ENCODE measurements around the gene ZNF738.

Gene ZNF738

DNA sequence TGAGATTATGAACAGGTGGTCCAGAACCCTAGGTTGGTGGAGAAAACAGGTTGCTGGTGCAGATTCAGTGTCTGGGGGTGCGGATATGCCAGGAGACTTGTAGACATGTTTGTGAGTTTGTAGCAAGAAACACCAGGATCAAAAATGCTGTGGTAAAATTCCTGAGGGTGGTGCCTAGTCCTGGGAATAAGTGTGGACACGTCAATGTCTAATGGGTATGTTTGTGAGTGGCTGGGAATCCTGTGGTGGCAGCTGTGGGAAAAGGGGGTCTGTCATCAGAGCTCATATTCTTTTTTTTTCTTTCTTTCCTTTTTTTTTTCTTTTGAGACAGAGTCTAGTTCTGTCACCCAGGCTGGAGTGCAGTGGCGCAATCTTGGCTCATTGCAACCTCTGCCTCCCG, 36.8 kb upstream of the ZNF738 start:
- TF ChIP-seq POLR2AphosphoS5 (IDR thresholded peaks at IDR 0.05; ENCODE audit: low read depth, low read length) = no peak
- TF ChIP-seq FOXP2 (optimal IDR thresholded peaks at IDR 0.05; ENCODE audit: borderline replicate concordance, extremely low read depth, extremely low read length, insufficient read depth) = no peak

DNA sequence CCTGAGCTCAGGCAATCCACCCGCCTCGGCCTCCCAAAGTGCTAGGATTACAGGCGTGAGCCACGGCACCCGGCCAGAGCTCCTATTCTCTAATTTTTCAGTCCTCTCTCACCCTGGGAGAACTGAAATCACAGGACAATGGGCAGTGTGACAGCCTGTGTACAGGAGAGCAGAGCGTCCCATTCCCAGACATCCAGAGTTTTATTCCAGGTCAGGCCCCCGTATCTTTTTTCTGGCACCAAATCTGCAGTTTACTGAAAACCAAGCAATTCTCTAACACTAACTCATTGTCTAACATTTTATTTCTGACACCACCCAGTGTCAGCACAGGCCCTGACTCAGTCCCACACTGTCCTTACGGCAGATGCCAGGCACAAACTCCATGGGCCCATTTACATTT, 36.3 kb upstream of the ZNF738 start:
- TF ChIP-seq POLR2AphosphoS5 (IDR thresholded peaks at IDR 0.05; ENCODE audit: low read depth, low read length) (no peak), TAF1 (IDR thresholded peaks at IDR 0.05; ENCODE audit: borderline replicate concordance, insufficient read depth, low read length) (no peak), SIN3A (IDR thresholded peaks at IDR 0.05; ENCODE audit: borderline replicate concordance, insufficient read depth, low read length) (no peak), FOXP2 (optimal IDR thresholded peaks at IDR 0.05; ENCODE audit: borderline replicate concordance, extremely low read depth, extremely low read length, insufficient read depth) (no peak)
- TF ChIP-seq, protein P1, sequence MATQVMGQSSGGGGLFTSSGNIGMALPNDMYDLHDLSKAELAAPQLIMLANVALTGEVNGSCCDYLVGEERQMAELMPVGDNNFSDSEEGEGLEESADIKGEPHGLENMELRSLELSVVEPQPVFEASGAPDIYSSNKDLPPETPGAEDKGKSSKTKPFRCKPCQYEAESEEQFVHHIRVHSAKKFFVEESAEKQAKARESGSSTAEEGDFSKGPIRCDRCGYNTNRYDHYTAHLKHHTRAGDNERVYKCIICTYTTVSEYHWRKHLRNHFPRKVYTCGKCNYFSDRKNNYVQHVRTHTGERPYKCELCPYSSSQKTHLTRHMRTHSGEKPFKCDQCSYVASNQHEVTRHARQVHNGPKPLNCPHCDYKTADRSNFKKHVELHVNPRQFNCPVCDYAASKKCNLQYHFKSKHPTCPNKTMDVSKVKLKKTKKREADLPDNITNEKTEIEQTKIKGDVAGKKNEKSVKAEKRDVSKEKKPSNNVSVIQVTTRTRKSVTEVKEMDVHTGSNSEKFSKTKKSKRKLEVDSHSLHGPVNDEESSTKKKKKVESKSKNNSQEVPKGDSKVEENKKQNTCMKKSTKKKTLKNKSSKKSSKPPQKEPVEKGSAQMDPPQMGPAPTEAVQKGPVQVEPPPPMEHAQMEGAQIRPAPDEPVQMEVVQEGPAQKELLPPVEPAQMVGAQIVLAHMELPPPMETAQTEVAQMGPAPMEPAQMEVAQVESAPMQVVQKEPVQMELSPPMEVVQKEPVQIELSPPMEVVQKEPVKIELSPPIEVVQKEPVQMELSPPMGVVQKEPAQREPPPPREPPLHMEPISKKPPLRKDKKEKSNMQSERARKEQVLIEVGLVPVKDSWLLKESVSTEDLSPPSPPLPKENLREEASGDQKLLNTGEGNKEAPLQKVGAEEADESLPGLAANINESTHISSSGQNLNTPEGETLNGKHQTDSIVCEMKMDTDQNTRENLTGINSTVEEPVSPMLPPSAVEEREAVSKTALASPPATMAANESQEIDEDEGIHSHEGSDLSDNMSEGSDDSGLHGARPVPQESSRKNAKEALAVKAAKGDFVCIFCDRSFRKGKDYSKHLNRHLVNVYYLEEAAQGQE (IDR thresholded peaks at IDR 0.05; ENCODE audit: insufficient read depth in 1 of 2, low read depth in 2 of 2, low read length in 2 of 2) = no peak

DNA sequence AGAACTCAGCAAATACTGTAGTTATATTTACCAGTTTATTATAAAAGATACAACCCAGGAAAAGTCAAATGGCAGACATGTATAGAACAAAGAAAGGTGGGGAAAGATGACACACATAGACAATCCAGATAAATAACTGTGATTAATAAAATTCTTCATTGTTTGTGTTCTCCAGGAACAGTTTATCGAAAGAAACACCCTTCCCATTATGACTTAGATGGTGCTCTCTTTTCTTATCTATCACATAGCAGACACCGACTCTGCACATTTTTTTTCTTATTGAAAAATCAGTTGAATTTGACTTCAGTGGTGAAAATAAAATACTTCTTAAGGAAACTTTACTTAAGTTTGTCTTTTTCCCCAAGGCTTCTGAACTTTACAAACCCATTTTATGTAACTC, 35.8 kb upstream of the ZNF738 start:
- no peak for TF ChIP-seq POLR2AphosphoS5 (IDR thresholded peaks at IDR 0.05; ENCODE audit: low read depth, low read length)
- TF ChIP-seq FOXP2 (optimal IDR thresholded peaks at IDR 0.05; ENCODE audit: borderline replicate concordance, extremely low read depth, extremely low read length, insufficient read depth) = no peak
- TF ChIP-seq TAF1 (IDR thresholded peaks at IDR 0.05; ENCODE audit: borderline replicate concordance, insufficient read depth, low read length) = no peak
- TF ChIP-seq SIN3A (IDR thresholded peaks at IDR 0.05; ENCODE audit: borderline replicate concordance, insufficient read depth, low read length) = no peak
- TF ChIP-seq, protein P1 (IDR thresholded peaks at IDR 0.05; ENCODE audit: insufficient read depth in 1 of 2, low read depth in 2 of 2, low read length in 2 of 2) = no peak

DNA sequence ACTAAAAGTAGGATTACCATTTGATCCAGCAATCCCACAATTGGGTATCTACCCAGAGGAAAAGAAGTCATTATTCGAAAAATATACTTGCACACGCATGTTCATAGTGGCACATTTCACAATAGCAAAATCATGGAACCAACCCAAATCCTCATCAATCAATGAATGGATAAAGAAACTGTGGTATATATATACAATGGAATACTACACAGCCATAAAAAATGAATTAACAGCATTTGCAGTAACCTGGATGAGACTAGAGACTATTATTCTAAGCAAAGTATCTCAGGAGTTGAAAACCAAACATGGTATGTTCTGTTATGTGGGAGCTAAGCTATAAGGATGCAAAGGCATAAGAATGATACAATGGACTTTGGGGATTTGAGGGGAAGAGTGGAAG, 32.6 kb upstream of the ZNF738 start:
- TF ChIP-seq TAF1 (IDR thresholded peaks at IDR 0.05; ENCODE audit: borderline replicate concordance, insufficient read depth, low read length) = no peak
- TF ChIP-seq, protein P1 (IDR thresholded peaks at IDR 0.05; ENCODE audit: insufficient read depth in 1 of 2, low read depth in 2 of 2, low read length in 2 of 2) = no peak
- no peak for TF ChIP-seq SIN3A (IDR thresholded peaks at IDR 0.05; ENCODE audit: borderline replicate concordance, insufficient read depth, low read length)
- no peak for TF ChIP-seq FOXP2 (optimal IDR thresholded peaks at IDR 0.05; ENCODE audit: borderline replicate concordance, extremely low read depth, extremely low read length, insufficient read depth)
- no peak for TF ChIP-seq POLR2AphosphoS5 (IDR thresholded peaks at IDR 0.05; ENCODE audit: low read depth, low read length)

DNA sequence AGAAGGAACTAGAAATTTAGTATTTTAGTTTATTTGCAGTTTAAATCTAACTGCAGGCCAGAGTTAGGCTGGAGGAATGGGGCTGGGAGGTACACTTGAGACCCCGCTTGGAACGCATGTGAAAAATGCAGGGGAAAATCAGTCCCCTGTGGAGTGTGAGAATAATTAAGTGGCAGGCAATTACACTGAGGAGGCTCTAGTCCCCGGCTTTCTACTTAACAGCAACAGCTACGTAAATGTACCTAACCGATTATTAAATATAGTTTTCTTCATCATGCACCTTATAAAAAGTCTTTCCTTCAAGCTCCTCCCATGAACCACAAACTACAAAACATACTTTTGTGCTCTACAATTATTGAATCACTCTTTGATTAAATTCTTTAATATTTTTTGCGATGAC, 30.4 kb upstream of the ZNF738 start:
- no peak for TF ChIP-seq TAF1 (IDR thresholded peaks at IDR 0.05; ENCODE audit: borderline replicate concordance, insufficient read depth, low read length)
- no peak for TF ChIP-seq FOXP2 (optimal IDR thresholded peaks at IDR 0.05; ENCODE audit: borderline replicate concordance, extremely low read depth, extremely low read length, insufficient read depth)
- TF ChIP-seq SIN3A (IDR thresholded peaks at IDR 0.05; ENCODE audit: borderline replicate concordance, insufficient read depth, low read length) = no peak
- TF ChIP-seq, protein P1 (IDR thresholded peaks at IDR 0.05; ENCODE audit: insufficient read depth in 1 of 2, low read depth in 2 of 2, low read length in 2 of 2) = no peak
- no peak for TF ChIP-seq POLR2AphosphoS5 (IDR thresholded peaks at IDR 0.05; ENCODE audit: low read depth, low read length)
